Muscle layer of colon (tissue), 2 donors: ENCODE data around the gene ADCK1.

ENCODE experiments used
- H3K27ac ChIP-seq: one replicate; pipeline ENCODE4 v1.7.0; 2013; ENCODE audit warnings: low read depth, mild to moderate bottlenecking, low read length, moderate library complexity
- H3K27me3 ChIP-seq, 2 donors: one replicate each; pipeline ENCODE4 v1.7.0; 2013; ENCODE audit warnings: low read length in 2 of 2, mild to moderate bottlenecking in 2 of 2; ENCODE audit not compliant: insufficient read depth in 2 of 2, control insufficient read depth in 1 of 2
- H3K36me3 ChIP-seq: one replicate; pipeline ENCODE4 v1.7.0; 2013; ENCODE audit warnings: mild to moderate bottlenecking, low read length; ENCODE audit not compliant: insufficient read depth
- H3K4me1 ChIP-seq: one replicate; pipeline ENCODE4 v1.7.0; 2013; ENCODE audit warnings: mild to moderate bottlenecking, low read length; ENCODE audit not compliant: insufficient read depth
- H3K4me3 ChIP-seq, 2 donors: one replicate each; pipeline ENCODE4 v1.7.0; 2013; ENCODE audit warnings: low read length in 2 of 2, low read depth in 1 of 2, mild to moderate bottlenecking in 1 of 2, moderate library complexity in 1 of 2
- H3K9ac ChIP-seq: one replicate; pipeline ENCODE4 v1.7.0; 2013; ENCODE audit warnings: low read length
- H3K9me3 ChIP-seq: one replicate; pipeline ENCODE4 v1.7.0; 2013; ENCODE audit warnings: mild to moderate bottlenecking, low read length
- donor health status: abdominal sarcoma.
- donor health status: Adenocarcinoma of cecum.

Gene ADCK1

GRCh38 chr14:77964586-77964985 lies 164.7 kb downstream of the ADCK1 start:
- H3K9ac ChIP-seq: no peak overlapping the region
- no peaks in the 10 kb centered on the region for H3K9me3 ChIP-seq
- H3K27me3 ChIP-seq: peaks cover 0 to 7% of the 10 kb centered on the region in 2 donors
- no peaks in the 10 kb centered on the region for H3K36me3 ChIP-seq
- no peaks in the 10 kb centered on the region for H3K4me1 ChIP-seq
- H3K27ac ChIP-seq: no peak overlapping the region
- no peak overlapping the region for H3K4me3 ChIP-seq

- H3K9me3 ChIP-seq: no peaks in the 10 kb centered on the region
- H3K27me3 ChIP-seq: peaks cover 0 to 7% of the 10 kb centered on the region in 2 donors
- no peak overlapping the region for H3K9ac ChIP-seq
- H3K4me1 ChIP-seq: no peaks in the 10 kb centered on the region
- no peaks in the 10 kb centered on the region for H3K36me3 ChIP-seq
- H3K27ac ChIP-seq: no peak overlapping the region
- no peak overlapping the region for H3K4me3 ChIP-seq
These were observed 165.1 kb downstream of the ADCK1 start for GRCh38 chr14:77965050-77965449.

- H3K36me3 ChIP-seq: no peaks in the 10 kb centered on the region
- H3K27ac ChIP-seq: no peak overlapping the region
- H3K4me1 ChIP-seq: no peaks in the 10 kb centered on the region
- H3K27me3 ChIP-seq: peaks cover 0 to 7% of the 10 kb centered on the region in 2 donors
- H3K9ac ChIP-seq: no peak overlapping the region
- peaks cover 4% of the 10 kb centered on the region for H3K9me3 ChIP-seq
- no peak overlapping the region for H3K4me3 ChIP-seq
These were observed 166.1 kb downstream of the ADCK1 start for GRCh38 chr14:77965919-77966435.

GRCh38 chr14:77967110-77967509 lies 167.2 kb downstream of the ADCK1 start:
- no peak overlapping the region for H3K4me3 ChIP-seq
- peaks cover 4% of the 10 kb centered on the region for H3K9me3 ChIP-seq
- peaks cover 0 to 7% of the 10 kb centered on the region in 2 donors for H3K27me3 ChIP-seq
- no peaks in the 10 kb centered on the region for H3K4me1 ChIP-seq
- H3K27ac ChIP-seq: no peak overlapping the region
- H3K36me3 ChIP-seq: no peaks in the 10 kb centered on the region
- no peak overlapping the region for H3K9ac ChIP-seq

GRCh38 chr14:77970646-77971045 lies 170.7 kb downstream of the ADCK1 start:
- Histone ChIP-seq H3K9ac (no peak overlapping the region), H3K4me3 (no peak overlapping the region), H3K9me3 (peaks cover 4% of the 10 kb centered on the region), H3K27me3 (peaks cover 0 to 6% of the 10 kb centered on the region in 2 donors), H3K36me3 (no peaks in the 10 kb centered on the region), H3K4me1 (no peaks in the 10 kb centered on the region), H3K27ac (no peak overlapping the region)

- no peaks in the 10 kb centered on the region for H3K27me3 ChIP-seq
- no peaks in the 10 kb centered on the region for H3K36me3 ChIP-seq
- no peak overlapping the region for H3K9ac ChIP-seq
- H3K4me3 ChIP-seq: no peak overlapping the region
- H3K4me1 ChIP-seq: no peaks in the 10 kb centered on the region
- H3K9me3 ChIP-seq: peaks cover 4% of the 10 kb centered on the region
- H3K27ac ChIP-seq: no peak overlapping the region
These were observed 173.3 kb downstream of the ADCK1 start for GRCh38 chr14:77973246-77973645.

GRCh38 chr14:77976591-77976990 lies 176.7 kb downstream of the ADCK1 start:
- Histone ChIP-seq H3K4me1 (no peaks in the 10 kb centered on the region), H3K27me3 (peaks cover 0 to 6% of the 10 kb centered on the region in 2 donors), H3K9me3 (no peaks in the 10 kb centered on the region), H3K27ac (no peak overlapping the region), H3K4me3 (no peak overlapping the region), H3K36me3 (no peaks in the 10 kb centered on the region), H3K9ac (no peak overlapping the region)

GRCh38 chr14:77979171-77979570 lies 179.3 kb downstream of the ADCK1 start:
- no peaks in the 10 kb centered on the region for H3K36me3 ChIP-seq
- H3K4me3 ChIP-seq: no peak overlapping the region
- peaks cover 0 to 6% of the 10 kb centered on the region in 2 donors for H3K27me3 ChIP-seq
- no peaks in the 10 kb centered on the region for H3K4me1 ChIP-seq
- H3K27ac ChIP-seq: no peak overlapping the region
- H3K9ac ChIP-seq: no peak overlapping the region
- H3K9me3 ChIP-seq: no peaks in the 10 kb centered on the region

- peaks cover 0 to 6% of the 10 kb centered on the region in 2 donors for H3K27me3 ChIP-seq
- H3K27ac ChIP-seq: no peak overlapping the region
- no peak overlapping the region for H3K4me3 ChIP-seq
- no peaks in the 10 kb centered on the region for H3K4me1 ChIP-seq
- H3K36me3 ChIP-seq: no peaks in the 10 kb centered on the region
- no peak overlapping the region for H3K9ac ChIP-seq
- H3K9me3 ChIP-seq: no peaks in the 10 kb centered on the region
These were observed 179.9 kb downstream of the ADCK1 start for GRCh38 chr14:77979666-77980351.

- Histone ChIP-seq H3K9ac (no peak overlapping the region), H3K27me3 (peaks cover 0 to 6% of the 10 kb centered on the region in 2 donors), H3K4me3 (no peak overlapping the region), H3K9me3 (no peaks in the 10 kb centered on the region), H3K4me1 (no peaks in the 10 kb centered on the region), H3K27ac (no peak overlapping the region), H3K36me3 (no peaks in the 10 kb centered on the region)
These were observed 180.8 kb downstream of the ADCK1 start for GRCh38 chr14:77980475-77981321.
